CD8-positive, alpha-beta memory T cell (primary cell): ENCODE measurements around the gene TTN. TPM values are rescaled to one million over a fixed set of nuclear protein-coding genes. Genes with fewer than 3 reads are reported as not detected.
"Not testable (repeated sequence)": the region's sequence is repeated elsewhere in the genome, so short reads cannot be mapped to it uniquely, and the experiment has no call there.

ENCODE experiments used
- CTCF ChIA-PET: fragments of 350-600 bp; sonication (Branson Sonifier 250); formaldehyde crosslinking; loops from one replicate; lab custom pipeline; 2021; ENCODE audit warnings: antibody characterized with exemption; lab: Charles Lee
- POLR2A ChIA-PET: fragments of 350-600 bp; sonication (Branson Sonifier 250); formaldehyde crosslinking; loops from one replicate; lab custom pipeline; 2021; ENCODE audit warnings: antibody characterized with exemption; lab: Charles Lee
- DNase-seq, 5 donors: peaks; one replicate each; pipeline versions ENCODE4 v3.0.0 to v3.0.0-alpha.2; 2020 to 2022; ENCODE audit warnings: mixed read lengths in 1 of 5
- H3K27ac ChIP-seq: one replicate; pipeline ENCODE4 v1.7.0; 2013; ENCODE audit warnings: low read depth, mild to moderate bottlenecking, low read length, moderate library complexity
- H3K27me3 ChIP-seq: 2 replicates; pipeline ENCODE4 v1.7.0; 2013; ENCODE audit warnings: low read length, mild to moderate bottlenecking; ENCODE audit not compliant: insufficient read depth, poor library complexity, severe bottlenecking
- H3K36me3 ChIP-seq: 2 replicates; pipeline ENCODE4 v1.7.0; 2013; ENCODE audit warnings: mild to moderate bottlenecking, low read length, moderate library complexity; ENCODE audit not compliant: insufficient read depth
- H3K4me1 ChIP-seq: 2 replicates; pipeline ENCODE4 v1.7.0; 2013; ENCODE audit warnings: mild to moderate bottlenecking, low read length, moderate library complexity; ENCODE audit not compliant: insufficient read depth
- H3K4me3 ChIP-seq: 2 replicates; pipeline ENCODE4 v1.7.0; 2013; ENCODE audit warnings: mild to moderate bottlenecking, low read length
- H3K9me3 ChIP-seq: 2 replicates; pipeline ENCODE4 v1.7.0; 2013; ENCODE audit warnings: mild to moderate bottlenecking, low read length
- H3K27ac Mint-ChIP-seq, 8 donors: one replicate each; pipeline ENCODE4 v1.8.0; 2020 to 2021; ENCODE audit warnings: mixed read lengths in 8 of 8, mild to moderate bottlenecking in 6 of 8, inconsistent platforms in 3 of 8, moderate library complexity in 3 of 8
- H3K27me3 Mint-ChIP-seq, 2 donors: one replicate each; pipeline ENCODE4 v1.8.0; 2020 to 2021; ENCODE audit warnings: mixed read lengths in 2 of 2, mild to moderate bottlenecking in 1 of 2, moderate library complexity in 1 of 2
- H3K36me3 Mint-ChIP-seq, 3 donors: one replicate each; pipeline ENCODE4 v1.8.0; 2020 to 2021; ENCODE audit warnings: mixed read lengths in 3 of 3, inconsistent platforms in 1 of 3, mild to moderate bottlenecking in 1 of 3
- H3K4me1 Mint-ChIP-seq, 3 donors: one replicate each; pipeline ENCODE4 v1.8.0; 2020 to 2021; ENCODE audit warnings: mixed read lengths in 3 of 3, inconsistent platforms in 1 of 3, mild to moderate bottlenecking in 1 of 3
- H3K4me3 Mint-ChIP-seq, 7 donors: one replicate each; pipeline ENCODE4 v1.8.0; 2020 to 2021; ENCODE audit warnings: mixed read lengths in 7 of 7, mild to moderate bottlenecking in 6 of 7, moderate library complexity in 4 of 7, inconsistent platforms in 2 of 7
- H3K9me3 Mint-ChIP-seq, 5 donors: one replicate each; pipeline ENCODE4 v1.8.0; 2020 to 2022; ENCODE audit warnings: mixed read lengths in 5 of 5, mild to moderate bottlenecking in 3 of 5, moderate library complexity in 2 of 5, inconsistent platforms in 1 of 5
- polyA plus RNA-seq: library from polyadenylated mRNA; unstranded; fragments of 300-500 nt; fragmentation: Illumina TruSeq; gene quantifications from one replicate; pipeline ENCODE4 v1.2.3, GENCODE V29; 2021
- total RNA-seq, 2 experiments: library from RNA; stranded (reverse); gene quantifications; one replicate each; pipeline ENCODE4 v1.2.3, GENCODE V29; 2021

Gene TTN
- total and polyA plus RNA-seq, 3 experiments from 2014 or later: 0.80 to 2.0 (median 0.83) TPM

DNA sequence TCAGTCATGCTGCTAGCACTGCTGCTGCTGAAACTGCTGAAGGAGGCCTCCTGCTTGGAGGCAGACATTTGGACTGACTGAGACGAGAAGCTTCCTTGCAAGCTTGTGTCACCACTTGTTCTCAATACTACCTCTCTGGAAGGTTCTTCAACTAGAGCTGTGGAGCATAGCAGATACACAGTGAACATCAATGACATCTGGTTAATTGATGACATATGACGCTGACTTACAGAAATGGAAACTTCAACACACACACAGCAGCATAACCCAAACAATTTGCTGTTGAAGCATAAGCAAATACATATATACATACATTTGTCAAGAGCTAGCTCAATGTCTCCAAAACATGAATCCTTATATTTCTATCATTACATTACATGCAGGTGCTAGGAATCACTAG lies 279.6 kb downstream of the TTN start:
- peak overlapping the region in 1 of 7 donors; percentile 29 for H3K4me3 Mint-ChIP-seq
- no peaks in the 10 kb centered on the region for H3K36me3 ChIP-seq
- peaks cover 9 to 45% (median 17%) of the 10 kb centered on the region in 3 donors for H3K36me3 Mint-ChIP-seq
- DNase-seq: no peak
- H3K27me3 Mint-ChIP-seq: no peaks in the 10 kb centered on the region
- H3K4me1 Mint-ChIP-seq: peaks cover 28 to 82% (median 45%) of the 10 kb centered on the region in 3 donors
- H3K9me3 ChIP-seq: no peaks in the 10 kb centered on the region
- ChIA-PET CTCF (interaction anchor here (0.9 to 1.1 kb wide), 2 partner anchors 9 kb away, joined by 3 read pairs; no protein-coding TSS in a partner anchor), POLR2A (no interaction called here)
- H3K9me3 Mint-ChIP-seq: peaks cover 0 to 3% (median 0%) of the 10 kb centered on the region in 5 donors
- no peak overlapping the region for H3K4me3 ChIP-seq
- no peaks in the 10 kb centered on the region for H3K27me3 ChIP-seq
- peak overlapping the region in 1 of 8 donors; percentile 52 for H3K27ac Mint-ChIP-seq
- peaks cover 12% of the 10 kb centered on the region for H3K4me1 ChIP-seq
- no peak overlapping the region for H3K27ac ChIP-seq

DNA sequence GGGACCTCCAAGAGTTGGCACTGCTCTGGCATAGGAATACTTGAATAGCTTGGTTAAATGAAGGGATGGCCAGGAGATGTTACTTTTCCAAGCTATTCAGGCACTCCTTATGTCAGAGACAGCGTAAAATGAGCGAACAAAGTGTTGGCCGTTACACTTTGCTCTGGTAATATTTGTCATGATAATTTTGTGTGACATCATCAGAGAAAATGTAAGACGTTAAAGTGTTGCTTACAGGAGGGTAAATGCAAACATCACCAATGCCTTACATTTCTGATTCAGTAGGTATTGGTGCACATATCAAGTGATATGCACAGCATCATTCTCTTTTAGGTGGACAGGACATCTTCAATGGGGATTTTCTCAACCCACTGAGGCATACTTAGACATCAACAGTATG lies 281.0 kb downstream of the TTN start:
- DNase-seq: no peak
- Histone ChIP-seq H3K4me3 (no peak overlapping the region), H3K27me3 (no peaks in the 10 kb centered on the region), H3K9me3 (no peaks in the 10 kb centered on the region), H3K36me3 (no peaks in the 10 kb centered on the region), H3K27ac (no peak overlapping the region), H3K4me1 (peaks cover 12% of the 10 kb centered on the region)
- ChIA-PET POLR2A (no interaction called here), CTCF (no interaction called here)
- Mint-ChIP-seq H3K4me3 (no peak overlapping the region), H3K27me3 (no peaks in the 10 kb centered on the region), H3K36me3 (peaks cover 0 to 32% (median 13%) of the 10 kb centered on the region in 3 donors), H3K9me3 (peaks cover 0 to 3% (median 0%) of the 10 kb centered on the region in 5 donors), H3K4me1 (peaks cover 28 to 81% (median 52%) of the 10 kb centered on the region in 3 donors), H3K27ac (no peak overlapping the region)

DNA sequence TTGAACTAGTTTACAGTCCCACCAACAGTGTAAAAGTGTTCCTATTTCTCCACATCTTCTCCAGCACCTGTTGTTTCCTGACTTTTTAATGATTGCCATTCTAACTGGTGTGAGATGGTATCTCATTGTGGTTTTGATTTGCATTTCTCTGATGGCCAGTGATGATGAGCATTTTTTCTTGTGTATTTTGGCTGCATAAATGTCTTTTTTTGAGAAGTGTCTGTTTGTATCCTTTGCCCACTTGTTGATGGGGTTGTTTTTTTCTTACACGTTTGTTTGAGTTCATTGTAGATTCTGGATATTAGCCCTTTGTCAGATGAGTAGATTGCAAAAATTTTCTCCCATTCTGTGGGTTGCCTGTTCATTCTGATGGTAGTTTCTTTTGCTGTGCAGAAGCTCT lies 281.8 kb downstream of the TTN start:
- H3K9me3 Mint-ChIP-seq, H3K27ac ChIP-seq, POLR2A ChIA-PET, DNase-seq, H3K9me3 ChIP-seq, H3K27me3 Mint-ChIP-seq, H3K36me3 ChIP-seq, H3K4me3 ChIP-seq, H3K27me3 ChIP-seq, CTCF ChIA-PET: not testable (repeated sequence)
- Mint-ChIP-seq H3K36me3 (peaks cover 0 to 24% (median 13%) of the 10 kb centered on the region in 3 donors), H3K4me1 (peaks cover 22 to 75% (median 45%) of the 10 kb centered on the region in 3 donors), H3K27ac (peak overlapping the region in 2 of 8 donors; percentile 5 to 11), H3K4me3 (peak overlapping the region in 5 of 7 donors; percentile 1 to 51 (median 20))
- H3K4me1 ChIP-seq: peaks cover 12% of the 10 kb centered on the region

DNA sequence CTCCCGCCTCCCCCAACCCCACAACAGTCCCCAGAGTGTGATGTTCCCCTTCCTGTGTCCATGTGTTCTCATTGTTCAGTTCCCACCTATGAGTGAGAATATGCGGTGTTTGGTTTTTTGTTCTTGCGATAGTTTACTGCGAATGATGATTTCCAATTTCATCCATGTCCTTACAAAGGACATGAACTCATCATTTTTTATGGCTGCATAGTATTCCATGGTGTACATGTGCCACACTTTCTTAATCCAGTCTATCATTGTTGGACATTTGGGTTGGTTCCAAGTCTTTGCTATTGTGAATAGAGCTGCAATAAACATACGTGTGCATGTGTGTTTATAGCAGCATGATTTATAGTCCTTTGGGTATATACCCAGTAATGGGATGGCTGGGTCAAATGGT lies 282.2 kb downstream of the TTN start:
- H3K27me3 Mint-ChIP-seq, H3K27ac ChIP-seq, H3K27me3 ChIP-seq, H3K9me3 ChIP-seq, CTCF ChIA-PET, H3K4me3 ChIP-seq, H3K36me3 ChIP-seq, POLR2A ChIA-PET, H3K27ac Mint-ChIP-seq, H3K9me3 Mint-ChIP-seq, DNase-seq: not testable (repeated sequence)
- Mint-ChIP-seq H3K4me3 (peak overlapping the region in 1 of 7 donors; percentile 65), H3K4me1 (peaks cover 21 to 71% (median 42%) of the 10 kb centered on the region in 3 donors), H3K36me3 (peaks cover 0 to 24% (median 13%) of the 10 kb centered on the region in 3 donors)
- peaks cover 12% of the 10 kb centered on the region for H3K4me1 ChIP-seq

DNA sequence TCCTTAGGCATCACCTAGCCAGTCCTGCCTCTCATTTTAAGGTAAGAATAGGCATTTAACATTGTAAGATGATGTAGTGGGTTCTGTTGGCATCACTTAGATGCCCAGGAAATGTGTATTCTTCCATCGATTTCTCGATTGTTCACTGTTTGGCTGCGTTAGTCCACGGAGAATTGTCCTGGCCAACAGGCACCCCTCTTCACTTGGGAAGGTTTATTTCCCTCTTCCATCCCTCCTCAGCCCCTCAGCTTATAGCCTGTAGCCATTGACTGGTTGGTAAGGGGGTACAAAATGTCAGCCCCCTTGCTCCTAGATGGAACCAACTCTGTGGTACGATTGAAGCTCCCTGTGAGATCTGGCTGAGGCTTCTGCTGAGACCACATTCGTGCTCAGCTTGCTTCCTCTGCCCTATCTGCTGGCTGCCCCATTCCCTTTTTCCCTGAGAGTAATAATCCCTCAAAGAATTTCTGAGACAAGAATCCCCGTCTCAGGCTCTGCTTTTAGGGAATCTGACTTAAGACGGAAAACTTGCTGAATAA lies 283.6 kb downstream of the TTN start:
- Histone ChIP-seq H3K4me1 (peaks cover 12% of the 10 kb centered on the region), H3K27me3 (no peaks in the 10 kb centered on the region), H3K9me3 (no peaks in the 10 kb centered on the region), H3K36me3 (no peaks in the 10 kb centered on the region), H3K4me3 (peak overlapping the region; percentile 72), H3K27ac (peak overlapping the region; percentile 69)
- peak overlapping the region; percentile 81 to 95 (median 94) for H3K27ac Mint-ChIP-seq
- DNase-seq: peak in 1 of 5 donors; percentile 4
- ChIA-PET CTCF (interaction anchor here (0.5 to 1.7 kb wide), 3 partner anchors 15 to 72 kb away, joined by 3 to 6 read pairs (median 5); no protein-coding TSS in a partner anchor), POLR2A (no interaction called here)
- peaks cover 19 to 62% (median 38%) of the 10 kb centered on the region in 3 donors for H3K4me1 Mint-ChIP-seq
- H3K36me3 Mint-ChIP-seq: peaks cover 0 to 20% (median 11%) of the 10 kb centered on the region in 3 donors
- H3K4me3 Mint-ChIP-seq: peak overlapping the region; percentile 88 to 95 (median 91)
- H3K9me3 Mint-ChIP-seq: peaks cover 0 to 3% (median 0%) of the 10 kb centered on the region in 5 donors
- H3K27me3 Mint-ChIP-seq: no peaks in the 10 kb centered on the region

DNA sequence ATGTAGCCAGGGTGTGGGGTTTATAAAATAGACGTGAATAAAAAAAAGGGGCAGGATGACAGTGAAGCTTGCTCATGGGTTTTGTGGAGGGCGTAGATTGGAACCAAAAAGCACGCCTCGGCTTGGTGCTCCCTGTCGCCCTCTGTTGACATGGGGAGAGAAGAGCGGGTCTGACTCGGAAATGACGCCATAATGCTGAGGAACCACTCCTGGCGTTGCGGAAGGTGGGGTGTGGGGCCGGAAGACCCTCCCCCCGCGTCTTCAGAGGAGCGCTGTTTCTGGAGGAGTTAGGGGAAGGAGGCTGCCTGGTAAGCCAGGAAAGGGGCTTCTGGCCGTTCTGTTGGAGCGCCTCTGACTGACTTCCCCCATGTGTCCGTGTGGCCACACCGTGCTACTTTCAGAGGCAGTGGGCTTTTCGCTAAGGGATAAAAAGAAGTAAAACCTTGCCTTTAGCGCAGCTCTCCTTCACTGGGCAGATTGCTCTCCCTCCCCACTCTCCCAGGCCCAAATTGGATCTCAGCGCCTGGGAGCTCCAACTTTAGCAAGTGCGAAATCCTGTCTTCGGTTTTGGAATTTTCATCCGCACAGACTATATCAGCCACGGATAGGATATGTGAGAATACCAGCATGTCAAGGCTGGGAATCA lies 284.1 kb downstream of the TTN start:
- peak; percentile 63 to 89 (median 80) for DNase-seq
- Histone ChIP-seq H3K27ac (peak overlapping the region; percentile 69), H3K4me3 (peak overlapping the region; percentile 72), H3K9me3 (no peaks in the 10 kb centered on the region), H3K36me3 (no peaks in the 10 kb centered on the region), H3K27me3 (no peaks in the 10 kb centered on the region), H3K4me1 (peaks cover 12% of the 10 kb centered on the region)
- Mint-ChIP-seq H3K9me3 (peaks cover 0 to 3% (median 0%) of the 10 kb centered on the region in 5 donors), H3K4me3 (peak overlapping the region; percentile 88 to 95 (median 91)), H3K4me1 (peaks cover 19 to 57% (median 38%) of the 10 kb centered on the region in 3 donors), H3K27me3 (no peaks in the 10 kb centered on the region), H3K36me3 (peaks cover 0 to 24% (median 8%) of the 10 kb centered on the region in 3 donors), H3K27ac (peak overlapping the region; percentile 81 to 95 (median 94))
- POLR2A ChIA-PET: interaction anchor here (0.9 kb wide), 1 partner anchor 72 kb away, joined by 3 read pairs; the partner anchor contains the start of genes PJVK and PRKRA
- CTCF ChIA-PET: interaction anchor here (0.9 to 1.7 kb wide), 6 partner anchors 16 to 108 kb away, joined by 3 to 6 read pairs (median 4); partner anchors contain the start of genes PJVK and PRKRA

DNA sequence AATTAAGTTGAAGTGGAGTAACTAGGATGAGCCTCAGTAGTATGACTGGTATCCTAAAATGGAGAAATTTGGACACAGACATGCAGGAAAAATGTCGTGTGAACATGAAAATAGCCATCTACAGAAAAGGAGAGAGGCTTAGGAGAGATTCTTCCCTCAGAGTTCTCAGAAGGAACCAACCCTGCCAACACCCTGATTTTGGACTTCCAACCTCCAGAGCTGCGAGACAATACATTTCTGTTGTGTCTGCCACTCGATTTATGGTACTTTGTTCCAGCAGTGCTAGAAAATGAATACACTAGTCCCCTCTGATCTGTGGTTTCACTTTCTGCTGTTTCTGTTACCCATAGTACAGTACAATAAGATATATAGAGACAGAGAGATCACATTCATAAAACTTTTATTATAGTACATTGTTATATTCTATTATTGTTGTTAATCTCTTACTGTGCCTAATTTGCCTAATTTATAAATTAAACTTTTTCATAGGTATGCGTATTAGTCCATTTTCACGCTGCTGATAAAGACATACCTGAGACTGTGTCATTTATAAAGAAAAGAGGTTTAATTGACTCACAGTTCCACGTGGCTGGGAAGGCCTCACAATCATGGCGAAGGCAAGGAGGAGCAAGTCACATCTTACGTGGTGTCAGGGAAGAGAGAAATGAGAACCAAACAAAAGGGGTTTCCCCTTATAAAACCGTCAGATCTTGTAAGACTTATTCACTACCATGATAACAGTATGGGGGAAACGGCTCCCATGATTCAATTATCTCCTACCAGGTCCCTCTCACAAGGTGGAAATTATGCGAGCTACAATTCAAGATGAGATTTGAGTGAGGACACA lies 285.7 kb downstream of the TTN start:
- no peak for DNase-seq
- H3K27me3 ChIP-seq: no peaks in the 10 kb centered on the region
- no peak overlapping the region for H3K4me3 ChIP-seq
- H3K9me3 ChIP-seq: no peaks in the 10 kb centered on the region
- CTCF ChIA-PET: interaction anchor here (1.3 to 1.5 kb wide), 2 partner anchors 34 to 107 kb away, joined by 3 to 5 read pairs; no protein-coding TSS in a partner anchor
- Mint-ChIP-seq H3K36me3 (peaks cover 0 to 21% (median 8%) of the 10 kb centered on the region in 3 donors), H3K4me3 (peak overlapping the region in 4 of 7 donors; percentile 1 to 25 (median 14)), H3K4me1 (peaks cover 19 to 43% (median 38%) of the 10 kb centered on the region in 3 donors), H3K27ac (peak overlapping the region in 5 of 8 donors; percentile 15 to 62 (median 41)), H3K9me3 (peaks cover 0 to 3% (median 0%) of the 10 kb centered on the region in 5 donors), H3K27me3 (no peaks in the 10 kb centered on the region)
- POLR2A ChIA-PET: no interaction called here
- H3K36me3 ChIP-seq: no peaks in the 10 kb centered on the region
- no peak overlapping the region for H3K27ac ChIP-seq
- peaks cover 12% of the 10 kb centered on the region for H3K4me1 ChIP-seq
